Esophagus (tissue), 2 donors: Measurements from ENCODE around the gene PXT1. TPM values are rescaled to one million over a fixed set of nuclear protein-coding genes. Genes with fewer than 3 reads are reported as not detected.

ENCODE experiments used
- H3K27ac ChIP-seq, 2 donors: one replicate each; pipeline ENCODE4 v1.5.1; 2013; ENCODE audit warnings: low read depth in 2 of 2, mild to moderate bottlenecking in 2 of 2, inconsistent platforms in 1 of 2, low read length in 1 of 2, moderate library complexity in 1 of 2
- H3K27me3 ChIP-seq, 2 donors: one replicate each; pipeline ENCODE4 v1.6.1; 2013; ENCODE audit warnings: low read length in 2 of 2, control low read depth in 1 of 2, mild to moderate bottlenecking in 1 of 2; ENCODE audit not compliant: insufficient read depth in 2 of 2, control insufficient read depth in 1 of 2
- H3K36me3 ChIP-seq, 2 donors: one replicate each; pipeline ENCODE4 v1.6.1; 2013; ENCODE audit warnings: low read length in 1 of 2; ENCODE audit not compliant: control insufficient read depth in 2 of 2, insufficient read depth in 2 of 2
- H3K4me1 ChIP-seq, 2 donors: one replicate each; pipeline ENCODE4 v1.6.1; 2013; ENCODE audit warnings: low read length in 1 of 2; ENCODE audit not compliant: control insufficient read depth in 2 of 2, insufficient read depth in 2 of 2
- H3K4me3 ChIP-seq, 2 donors: one replicate each; pipeline ENCODE4 v1.5.1; 2013; ENCODE audit warnings: low read length in 2 of 2, mild to moderate bottlenecking in 2 of 2, low read depth in 1 of 2, moderate library complexity in 1 of 2
- H3K9me3 ChIP-seq, 2 donors: one replicate each; pipeline ENCODE4 v1.6.1; 2013; ENCODE audit warnings: mild to moderate bottlenecking in 2 of 2, low read depth in 1 of 2, low read length in 1 of 2, moderate library complexity in 1 of 2; ENCODE audit not compliant: control insufficient read depth in 2 of 2, insufficient read depth in 1 of 2
- WGBS, 2 donors: extraction: QIAGEN DNeasy Blood & Tissue Kit; methylation state at CpG; one replicate each; pipeline ENCODE4 v1.1.7; 2013; 5-methylcytosine and 5-hydroxymethylcytosine counted together
- polyA plus RNA-seq, 2 donors: library from polyadenylated mRNA; stranded (reverse); fragments of 200-250 nt; gene quantifications; one replicate each; pipeline ENCODE4 v1.2.3, GENCODE V29; 2013
- donor health status: healthy with polysubstance abuse.
- donor health status: Bipolar disorder and iron deficiency.

The PXT1 gene
- polyA plus RNA-seq, 2 donors: not detected

DNA sequence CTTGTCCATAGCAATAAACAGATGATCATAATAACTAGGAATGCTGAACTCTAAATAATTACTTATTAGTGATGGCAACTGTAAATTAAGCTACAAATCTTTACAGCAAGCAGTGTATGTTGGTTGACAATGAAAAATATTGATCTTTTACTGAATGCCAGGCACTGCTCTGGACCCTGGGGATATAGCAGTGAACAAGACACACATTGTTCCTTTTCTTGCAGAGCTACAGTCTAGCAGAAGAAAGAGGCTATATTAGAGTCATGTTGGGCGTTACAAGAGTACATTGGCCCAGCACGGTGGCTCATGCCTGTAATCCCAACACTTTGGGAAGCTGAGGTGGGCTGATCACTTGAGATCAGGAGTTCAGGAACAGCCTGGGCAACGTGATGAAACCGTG is 11.5 kb downstream of the PXT1 start:
- no peaks in the 10 kb centered on the region for H3K36me3 ChIP-seq
- no peaks in the 10 kb centered on the region for H3K9me3 ChIP-seq
- no peaks in the 10 kb centered on the region for H3K27me3 ChIP-seq
- no peak overlapping the region for H3K4me3 ChIP-seq
- WGBS, 2 donors: 85 to 89% methylated on average over 4 of the region's 4 CpGs
- H3K27ac ChIP-seq: no peak overlapping the region
- H3K4me1 ChIP-seq: no peaks in the 10 kb centered on the region

DNA sequence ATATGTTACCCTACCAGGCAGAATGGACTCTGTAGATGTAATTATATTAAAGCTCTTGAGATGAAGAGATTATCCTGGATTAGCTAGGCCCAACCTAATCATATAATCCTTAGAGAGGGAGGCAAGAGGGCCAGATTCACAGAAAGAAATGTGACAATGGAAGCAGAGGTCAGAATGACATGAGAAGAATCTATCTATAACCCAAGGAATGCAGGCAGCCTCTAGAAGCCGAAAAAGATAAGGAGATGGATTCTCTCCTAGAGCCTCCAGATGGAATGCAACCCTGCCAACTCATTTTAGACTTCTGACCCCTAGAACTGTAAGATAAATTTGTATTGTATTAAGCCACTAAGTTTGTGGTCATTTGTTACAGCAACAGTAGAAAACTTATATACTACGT is 12.3 kb downstream of the PXT1 start:
- no peaks in the 10 kb centered on the region for H3K27me3 ChIP-seq
- no peaks in the 10 kb centered on the region for H3K4me1 ChIP-seq
- no peaks in the 10 kb centered on the region for H3K36me3 ChIP-seq
- no peaks in the 10 kb centered on the region for H3K9me3 ChIP-seq
- no peak overlapping the region for H3K27ac ChIP-seq
- H3K4me3 ChIP-seq: no peak overlapping the region
- WGBS, 2 donors: 80 to 84% methylated on average over 2 of the region's 2 CpGs

GRCh38 chr6:36428911-36429310 is 13.7 kb downstream of the PXT1 start:
- Histone ChIP-seq H3K4me1 (no peaks in the 10 kb centered on the region), H3K27ac (no peak overlapping the region), H3K9me3 (no peaks in the 10 kb centered on the region), H3K36me3 (no peaks in the 10 kb centered on the region), H3K27me3 (no peaks in the 10 kb centered on the region), H3K4me3 (no peak overlapping the region)
- WGBS, 2 donors: 70 to 99% methylated on average over 4 of the region's 4 CpGs

- H3K36me3 ChIP-seq: no peaks in the 10 kb centered on the region
- WGBS, 2 donors: 89 to 93% methylated on average over 3 of the region's 3 CpGs
- no peaks in the 10 kb centered on the region for H3K4me1 ChIP-seq
- H3K27me3 ChIP-seq: no peaks in the 10 kb centered on the region
- no peaks in the 10 kb centered on the region for H3K9me3 ChIP-seq
- no peak overlapping the region for H3K27ac ChIP-seq
- H3K4me3 ChIP-seq: no peak overlapping the region
Observed at GRCh38 chr6:36426622-36427021, 16.0 kb downstream of the PXT1 start.

- WGBS, 2 donors: 0 to 1% methylated on average over 51 of the region's 51 CpGs
- H3K4me1 ChIP-seq: no peaks in the 10 kb centered on the region
- no peaks in the 10 kb centered on the region for H3K27me3 ChIP-seq
- peak overlapping the region; percentile 95 to 97 for H3K27ac ChIP-seq
- peak overlapping the region; percentile 56 to 75 for H3K4me3 ChIP-seq
- H3K36me3 ChIP-seq: no peaks in the 10 kb centered on the region
- no peaks in the 10 kb centered on the region for H3K9me3 ChIP-seq
Observed at GRCh38 chr6:36423101-36423824, 19.4 kb downstream of the PXT1 start.

DNA sequence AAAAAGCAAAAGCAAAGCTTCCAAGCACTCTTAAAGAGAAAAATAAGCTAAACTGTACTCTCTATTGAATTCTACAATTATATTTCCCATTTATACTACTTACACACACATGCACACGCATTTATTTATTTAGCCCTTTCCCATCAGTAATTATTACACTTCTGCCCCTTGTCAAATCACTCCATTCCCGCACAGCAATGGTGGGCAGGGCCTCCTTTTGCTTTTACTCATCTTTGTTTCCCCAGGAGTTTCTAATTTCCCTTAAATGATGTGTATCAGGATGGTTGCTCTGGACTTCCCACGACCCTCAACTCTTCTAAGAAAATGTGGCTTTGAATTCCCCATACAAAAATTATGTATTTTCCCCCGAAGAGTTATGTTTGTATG is 19.9 kb downstream of the PXT1 start:
- Histone ChIP-seq H3K9me3 (no peaks in the 10 kb centered on the region), H3K27me3 (no peaks in the 10 kb centered on the region), H3K27ac (peak overlapping the region; percentile 88 to 95), H3K4me3 (peak overlapping the region; percentile 56 to 75), H3K4me1 (no peaks in the 10 kb centered on the region), H3K36me3 (no peaks in the 10 kb centered on the region)
- 8 to 17% methylated on average over 4 of the region's 4 CpGs for WGBS, 2 donors

DNA sequence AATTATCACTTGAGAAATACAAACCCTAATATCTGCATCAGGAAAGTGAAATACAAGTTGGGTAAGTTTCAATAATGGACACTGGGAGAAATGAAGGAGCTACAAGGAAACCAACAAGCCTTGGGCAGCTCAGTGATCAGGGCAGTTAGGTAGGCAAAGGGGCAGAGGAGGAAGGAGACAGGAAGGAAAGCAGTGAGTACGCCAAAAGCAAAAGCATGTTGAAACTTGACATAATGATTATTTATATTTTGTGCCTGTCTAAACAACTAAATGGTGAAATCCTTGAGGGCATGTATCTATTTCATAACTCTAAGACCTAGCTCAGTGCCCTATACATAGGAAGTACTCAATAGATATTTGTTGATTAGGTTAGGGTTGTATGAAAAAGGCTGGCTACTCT is 23.3 kb downstream of the PXT1 start:
- no peak overlapping the region for H3K4me3 ChIP-seq
- H3K9me3 ChIP-seq: no peaks in the 10 kb centered on the region
- no peaks in the 10 kb centered on the region for H3K36me3 ChIP-seq
- WGBS, 2 donors: 49 to 57% methylated on average over 1 of the region's 1 CpG
- no peak overlapping the region for H3K27ac ChIP-seq
- H3K4me1 ChIP-seq: no peaks in the 10 kb centered on the region
- H3K27me3 ChIP-seq: no peaks in the 10 kb centered on the region

DNA sequence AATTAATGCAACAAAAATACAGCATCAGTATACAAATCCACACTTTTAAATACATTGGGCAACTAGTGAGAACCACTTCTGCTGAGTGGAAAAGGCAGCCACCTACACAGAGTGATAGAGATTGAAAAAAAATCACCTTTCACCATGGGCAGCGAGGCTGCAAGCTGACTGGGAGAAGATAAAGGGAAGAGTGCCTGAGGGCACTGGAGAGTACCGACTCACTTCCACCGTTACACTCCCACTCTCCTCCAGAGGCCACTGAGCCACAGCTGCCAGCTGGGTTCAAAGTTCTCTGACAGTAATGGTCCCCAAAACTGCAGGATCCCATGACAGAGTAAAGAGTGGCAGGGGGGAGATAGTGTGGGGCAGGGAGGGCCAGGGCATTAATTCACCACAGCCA is 24.1 kb downstream of the PXT1 start:
- Histone ChIP-seq H3K27ac (no peak overlapping the region), H3K36me3 (no peaks in the 10 kb centered on the region), H3K4me3 (no peak overlapping the region), H3K4me1 (no peaks in the 10 kb centered on the region), H3K27me3 (no peaks in the 10 kb centered on the region), H3K9me3 (no peaks in the 10 kb centered on the region)
- WGBS, 2 donors: 48 to 75% methylated on average over 3 of the region's 3 CpGs

DNA sequence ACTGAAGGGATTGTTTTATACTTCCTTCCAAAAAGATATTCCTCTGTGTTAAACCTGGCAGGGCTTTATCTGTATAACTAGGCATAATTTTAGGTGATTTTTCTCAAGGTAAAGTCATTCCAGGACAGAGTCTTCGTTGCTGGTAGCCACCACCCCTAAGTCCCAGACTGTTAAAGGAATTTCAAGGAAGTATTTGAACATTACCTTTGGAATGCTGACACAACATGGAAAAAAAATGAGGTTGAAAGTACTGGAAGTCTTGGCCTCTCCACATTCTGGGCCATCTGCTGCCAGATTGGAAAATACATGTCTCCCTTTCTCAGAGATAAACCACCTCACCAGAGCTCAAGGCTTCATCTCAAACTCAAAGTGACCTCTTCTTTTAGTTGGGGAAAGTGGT is 28.2 kb downstream of the PXT1 start:
- WGBS, 2 donors: 33 to 59% methylated on average over 1 of the region's 1 CpG
- no peaks in the 10 kb centered on the region for H3K27me3 ChIP-seq
- H3K4me1 ChIP-seq: no peaks in the 10 kb centered on the region
- no peak overlapping the region for H3K4me3 ChIP-seq
- H3K9me3 ChIP-seq: no peaks in the 10 kb centered on the region
- H3K27ac ChIP-seq: no peak overlapping the region
- no peaks in the 10 kb centered on the region for H3K36me3 ChIP-seq
